ENCODE results near the gene NEUROD2. TPM values are rescaled to one million over a fixed set of nuclear protein-coding genes. Genes with fewer than 3 reads are reported as not detected.

The NEUROD2 gene
- total and polyA plus RNA-seq, 3 experiments from 2014 or later: not detected

- H3K27me3 ChIP-seq (ENCODE audit: insufficient read depth, low read length, poor library complexity, severe bottlenecking): peaks cover 87% of the 10 kb centered on the region
- Mint-ChIP-seq H3K4me3 (no peak overlapping the region), H3K27ac (no peak overlapping the region), H3K27me3 (peaks cover 71 to 76% of the 10 kb centered on the region in 2 donors), H3K9me3 (no peaks in the 10 kb centered on the region), H3K4me1 (peaks cover 27 to 50% (median 27%) of the 10 kb centered on the region in 3 donors), H3K36me3 (no peaks in the 10 kb centered on the region)
- ChIA-PET POLR2A (no interaction called here), CTCF (interaction anchor here (1.2 kb wide), 1 partner anchor 12 kb away, joined by 3 read pairs; no protein-coding TSS in a partner anchor)
- H3K36me3 ChIP-seq (ENCODE audit: insufficient read depth, low read length): no peaks in the 10 kb centered on the region
- H3K27ac ChIP-seq (ENCODE audit: low read depth, low read length): no peak overlapping the region
- H3K9me3 ChIP-seq (ENCODE audit: low read length): no peaks in the 10 kb centered on the region
- no peak overlapping the region for H3K4me3 ChIP-seq (ENCODE audit: low read length)
- H3K4me1 ChIP-seq (ENCODE audit: insufficient read depth, low read length): peaks cover 40% of the 10 kb centered on the region
- DNase-seq: no peak
These were observed 5.8 kb downstream of the NEUROD2 start for GRCh38 chr17:39601758-39602532.

DNA sequence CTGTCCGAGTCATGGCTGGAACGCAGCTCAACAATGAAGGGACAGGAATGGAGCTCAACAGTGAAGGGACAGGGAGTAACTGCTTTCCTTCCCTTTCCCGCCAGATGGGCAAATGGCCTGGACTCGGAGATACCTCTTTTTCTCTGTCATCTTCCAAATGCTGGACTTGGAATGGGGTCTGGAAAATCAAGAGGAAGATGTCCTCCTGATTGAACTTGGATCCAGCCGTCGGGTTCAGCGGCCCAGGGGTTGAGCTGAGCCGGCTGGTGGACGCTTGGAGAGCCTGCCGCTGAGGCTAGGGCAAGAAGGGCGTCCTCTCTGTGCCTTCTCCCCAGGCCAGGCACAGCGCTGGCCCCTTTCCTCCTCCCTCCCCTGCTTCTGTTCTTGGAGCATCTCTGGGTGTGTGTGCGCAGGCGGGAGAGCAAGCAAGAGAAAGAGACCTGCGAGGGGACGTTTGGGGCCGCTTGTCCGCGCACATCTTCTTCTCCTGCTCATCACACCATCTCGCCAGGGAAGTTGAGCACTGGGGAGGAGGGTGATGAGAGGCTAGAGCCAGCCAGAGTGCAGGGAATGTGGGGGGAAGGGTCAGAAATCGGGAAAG, 6.6 kb downstream of the NEUROD2 start:
- Mint-ChIP-seq H3K9me3 (no peaks in the 10 kb centered on the region), H3K4me3 (no peak overlapping the region), H3K4me1 (peaks cover 27 to 51% (median 28%) of the 10 kb centered on the region in 3 donors), H3K27ac (no peak overlapping the region), H3K27me3 (peaks cover 79 to 81% of the 10 kb centered on the region in 2 donors), H3K36me3 (no peaks in the 10 kb centered on the region)
- ChIA-PET CTCF (interaction anchor here (1.2 to 1.5 kb wide), 2 partner anchors 13 to 21 kb away, joined by 3 to 4 read pairs; no protein-coding TSS in a partner anchor), POLR2A (interaction anchor here (0.5 kb wide), 1 partner anchor 65 kb away, joined by 3 read pairs; no protein-coding TSS in a partner anchor)
- H3K4me1 ChIP-seq (ENCODE audit: insufficient read depth, low read length): peaks cover 37% of the 10 kb centered on the region
- H3K4me3 ChIP-seq (ENCODE audit: low read length): no peak overlapping the region
- no peaks in the 10 kb centered on the region for H3K9me3 ChIP-seq (ENCODE audit: low read length)
- H3K36me3 ChIP-seq (ENCODE audit: insufficient read depth, low read length): no peaks in the 10 kb centered on the region
- peaks cover 89% of the 10 kb centered on the region for H3K27me3 ChIP-seq (ENCODE audit: insufficient read depth, low read length, poor library complexity, severe bottlenecking)
- H3K27ac ChIP-seq (ENCODE audit: low read depth, low read length): no peak overlapping the region
- DNase-seq: no peak

GRCh38 chr17:39600288-39600996, 7.3 kb downstream of the NEUROD2 start:
- no peaks in the 10 kb centered on the region for H3K9me3 Mint-ChIP-seq
- peaks cover 33% of the 10 kb centered on the region for H3K4me1 ChIP-seq (ENCODE audit: insufficient read depth, low read length)

DNA sequence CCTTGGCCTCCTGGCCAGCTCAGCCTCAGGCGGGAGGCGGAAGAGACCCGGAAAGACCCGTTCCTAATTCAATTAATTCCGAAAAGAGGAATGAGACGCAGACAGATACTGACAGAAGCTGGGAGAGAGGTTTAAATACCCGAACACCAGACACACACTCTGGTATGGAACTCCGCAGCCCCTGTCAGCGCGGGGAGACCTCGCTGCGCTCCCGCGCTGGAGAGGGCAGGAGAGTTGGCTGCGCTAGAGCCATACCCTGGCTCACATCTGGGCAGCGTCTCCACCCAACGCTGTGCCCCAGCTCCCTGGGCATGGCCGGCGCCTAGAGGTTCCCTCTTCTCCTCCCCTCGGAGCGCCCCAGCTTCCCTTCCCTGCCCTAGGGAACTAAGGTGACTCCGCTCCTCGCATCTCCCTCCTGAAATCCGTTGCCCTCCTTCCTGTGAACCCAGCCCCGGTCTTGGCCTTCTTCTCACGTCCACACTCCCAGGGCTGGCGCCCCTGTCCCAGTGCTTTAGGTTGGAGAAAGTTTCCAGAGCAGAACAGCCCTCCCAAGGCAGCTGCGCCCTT, 8.0 kb downstream of the NEUROD2 start:
- Mint-ChIP-seq H3K27ac (peak overlapping the region in 2 of 8 donors; percentile 50 to 66), H3K27me3 (peaks cover 86 to 89% of the 10 kb centered on the region in 2 donors), H3K36me3 (peaks cover 0 to 4% (median 0%) of the 10 kb centered on the region in 3 donors), H3K4me1 (peaks cover 21 to 43% (median 27%) of the 10 kb centered on the region in 3 donors), H3K4me3 (no peak overlapping the region), H3K9me3 (no peaks in the 10 kb centered on the region)
- ChIA-PET POLR2A (no interaction called here), CTCF (interaction anchor here (0.6 to 1.5 kb wide), 2 partner anchors 22 to 310 kb away, joined by 3 to 4 read pairs; no protein-coding TSS in a partner anchor)
- peaks cover 28% of the 10 kb centered on the region for H3K4me1 ChIP-seq (ENCODE audit: insufficient read depth, low read length)
- no peaks in the 10 kb centered on the region for H3K9me3 ChIP-seq (ENCODE audit: low read length)
- H3K36me3 ChIP-seq (ENCODE audit: insufficient read depth, low read length): no peaks in the 10 kb centered on the region
- H3K4me3 ChIP-seq (ENCODE audit: low read length): no peak overlapping the region
- no peak overlapping the region for H3K27ac ChIP-seq (ENCODE audit: low read depth, low read length)
- H3K27me3 ChIP-seq (ENCODE audit: insufficient read depth, low read length, poor library complexity, severe bottlenecking): peaks cover 86% of the 10 kb centered on the region
- DNase-seq: no peak

More at GRCh38 chr17:39600288-39600996, 7.3 kb downstream of the NEUROD2 start:
- DNase-seq: no peak
- Histone ChIP-seq H3K27me3 (ENCODE audit: insufficient read depth, low read length, poor library complexity, severe bottlenecking) (peaks cover 89% of the 10 kb centered on the region), H3K36me3 (ENCODE audit: insufficient read depth, low read length) (no peaks in the 10 kb centered on the region), H3K27ac (ENCODE audit: low read depth, low read length) (no peak overlapping the region), H3K9me3 (ENCODE audit: low read length) (no peaks in the 10 kb centered on the region), H3K4me3 (ENCODE audit: low read length) (no peak overlapping the region)
- H3K4me1 Mint-ChIP-seq: peaks cover 25 to 48% (median 29%) of the 10 kb centered on the region in 3 donors
- H3K36me3 Mint-ChIP-seq: no peaks in the 10 kb centered on the region
- ChIA-PET CTCF (interaction anchor here (1.2 to 1.5 kb wide), 2 partner anchors 14 to 21 kb away, joined by 3 to 4 read pairs; no protein-coding TSS in a partner anchor), POLR2A (no interaction called here)
- peaks cover 84 to 86% of the 10 kb centered on the region in 2 donors for H3K27me3 Mint-ChIP-seq
- H3K27ac Mint-ChIP-seq: peak overlapping the region in 1 of 8 donors; percentile 66
- no peak overlapping the region for H3K4me3 Mint-ChIP-seq

DNA sequence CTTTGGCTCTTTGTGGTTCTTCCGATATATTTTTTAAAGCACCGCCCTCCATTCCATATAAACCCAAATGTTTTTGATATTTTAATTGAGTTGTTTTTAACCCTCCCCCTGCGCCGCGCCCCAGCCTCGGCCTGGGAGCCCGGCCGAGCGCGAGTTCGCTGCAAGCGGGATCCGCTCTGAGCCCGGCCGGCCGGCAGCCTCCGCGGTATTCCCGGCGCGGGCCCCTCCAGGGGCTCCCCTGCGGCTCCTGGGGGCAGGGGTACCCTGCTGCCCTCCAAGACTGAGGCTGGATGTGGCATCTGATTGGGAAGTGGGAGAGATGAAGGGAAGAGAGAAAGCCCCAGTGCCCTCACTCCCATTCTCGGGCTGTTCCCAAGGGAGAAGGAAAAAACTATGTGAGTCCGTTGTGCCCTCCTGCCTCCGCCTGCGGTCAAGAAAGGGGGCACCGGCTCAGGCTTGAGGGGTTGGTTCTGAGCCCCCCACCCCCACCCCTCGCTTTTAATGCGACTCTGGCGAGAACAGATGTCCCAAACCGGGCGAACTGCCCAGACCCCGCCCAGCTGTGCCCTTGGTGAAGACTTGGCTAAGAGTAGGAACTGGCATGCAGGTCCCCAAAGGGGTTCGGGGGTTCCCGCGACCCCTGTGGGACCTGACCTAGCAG, 8.6 kb downstream of the NEUROD2 start:
- Mint-ChIP-seq H3K4me1 (peaks cover 18 to 42% (median 27%) of the 10 kb centered on the region in 3 donors), H3K9me3 (no peaks in the 10 kb centered on the region), H3K36me3 (peaks cover 0 to 8% (median 0%) of the 10 kb centered on the region in 3 donors), H3K4me3 (peak overlapping the region in 3 of 7 donors; percentile 20 to 39 (median 23)), H3K27me3 (peaks cover 88 to 93% of the 10 kb centered on the region in 2 donors), H3K27ac (peak overlapping the region in 1 of 8 donors; percentile 50)
- no peak overlapping the region for H3K4me3 ChIP-seq (ENCODE audit: low read length)
- peaks cover 23% of the 10 kb centered on the region for H3K4me1 ChIP-seq (ENCODE audit: insufficient read depth, low read length)
- H3K36me3 ChIP-seq (ENCODE audit: insufficient read depth, low read length): no peaks in the 10 kb centered on the region
- DNase-seq: no peak
- ChIA-PET CTCF (interaction anchor here (0.6 kb wide), 1 partner anchor 310 kb away, joined by 3 read pairs; no protein-coding TSS in a partner anchor), POLR2A (no interaction called here)
- no peak overlapping the region for H3K27ac ChIP-seq (ENCODE audit: low read depth, low read length)
- H3K27me3 ChIP-seq (ENCODE audit: insufficient read depth, low read length, poor library complexity, severe bottlenecking): peaks cover 85% of the 10 kb centered on the region
- H3K9me3 ChIP-seq (ENCODE audit: low read length): no peaks in the 10 kb centered on the region

GRCh38 chr17:39598630-39599003, 9.1 kb downstream of the NEUROD2 start:
- no peak overlapping the region for H3K27ac Mint-ChIP-seq
- DNase-seq: no peak
- POLR2A ChIA-PET: no interaction called here
- Histone ChIP-seq H3K27me3 (ENCODE audit: insufficient read depth, low read length, poor library complexity, severe bottlenecking) (peaks cover 80% of the 10 kb centered on the region), H3K4me1 (ENCODE audit: insufficient read depth, low read length) (peaks cover 18% of the 10 kb centered on the region), H3K27ac (ENCODE audit: low read depth, low read length) (no peak overlapping the region), H3K9me3 (ENCODE audit: low read length) (no peaks in the 10 kb centered on the region), H3K4me3 (ENCODE audit: low read length) (no peak overlapping the region), H3K36me3 (ENCODE audit: insufficient read depth, low read length) (no peaks in the 10 kb centered on the region)
- H3K36me3 Mint-ChIP-seq: peaks cover 0 to 10% (median 0%) of the 10 kb centered on the region in 3 donors
- H3K4me1 Mint-ChIP-seq: peaks cover 16 to 39% (median 25%) of the 10 kb centered on the region in 3 donors
- peaks cover 91 to 95% of the 10 kb centered on the region in 2 donors for H3K27me3 Mint-ChIP-seq
- CTCF ChIA-PET: interaction anchor here (1.7 kb wide), 1 partner anchor 23 kb away, joined by 7 read pairs; no protein-coding TSS in a partner anchor
- no peaks in the 10 kb centered on the region for H3K9me3 Mint-ChIP-seq
- peak overlapping the region in 3 of 7 donors; percentile 20 to 39 (median 32) for H3K4me3 Mint-ChIP-seq

DNA sequence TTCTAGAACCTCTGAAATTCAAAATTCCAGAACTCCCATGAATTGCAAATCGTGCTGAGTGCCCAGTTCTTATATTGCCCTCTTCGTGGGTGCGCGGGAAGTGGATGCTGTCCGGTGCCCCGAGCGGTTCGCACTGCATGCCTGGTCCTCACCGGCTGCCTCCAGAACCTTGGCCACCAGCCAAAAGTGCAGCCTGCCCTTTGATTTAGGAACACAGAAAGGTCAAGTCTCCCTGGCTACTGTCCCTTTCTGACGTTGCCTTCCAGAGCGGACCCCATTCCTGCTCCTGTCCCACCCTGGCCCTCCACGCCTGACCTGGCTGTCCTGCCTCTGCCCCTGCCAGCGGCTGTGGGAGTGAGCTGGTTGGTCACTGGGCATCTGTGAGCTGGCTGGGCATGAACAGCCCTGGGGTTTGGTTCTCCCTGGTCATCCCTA, 9.7 kb downstream of the NEUROD2 start:
- peak overlapping the region in 1 of 8 donors; percentile 64 for H3K27ac Mint-ChIP-seq
- peaks cover 77% of the 10 kb centered on the region for H3K27me3 ChIP-seq (ENCODE audit: insufficient read depth, low read length, poor library complexity, severe bottlenecking)

More for the DNA sequence above, 9.7 kb downstream of the NEUROD2 start:
- peaks cover 91 to 95% of the 10 kb centered on the region in 2 donors for H3K27me3 Mint-ChIP-seq
- no peak for DNase-seq
- H3K9me3 Mint-ChIP-seq: no peaks in the 10 kb centered on the region
- Histone ChIP-seq H3K4me1 (ENCODE audit: insufficient read depth, low read length) (peaks cover 16% of the 10 kb centered on the region), H3K4me3 (ENCODE audit: low read length) (no peak overlapping the region), H3K36me3 (ENCODE audit: insufficient read depth, low read length) (no peaks in the 10 kb centered on the region), H3K9me3 (ENCODE audit: low read length) (no peaks in the 10 kb centered on the region), H3K27ac (ENCODE audit: low read depth, low read length) (no peak overlapping the region)
- H3K36me3 Mint-ChIP-seq: peaks cover 0 to 14% (median 0%) of the 10 kb centered on the region in 3 donors
- peaks cover 10 to 33% (median 22%) of the 10 kb centered on the region in 3 donors for H3K4me1 Mint-ChIP-seq
- ChIA-PET CTCF (interaction anchor here (0.9 to 1.7 kb wide), 2 partner anchors 24 to 56 kb away, joined by 3 to 7 read pairs; no protein-coding TSS in a partner anchor), POLR2A (no interaction called here)
- no peak overlapping the region for H3K4me3 Mint-ChIP-seq
